Endothelial cell of umbilical vein (primary cell): ENCODE measurements around the gene APRT. TPM values are rescaled to one million over a fixed set of nuclear protein-coding genes. Genes with fewer than 3 reads are reported as not detected.

Experiments used
- BruUV-seq: library from RNA; stranded (reverse); fragments of 400-500 nt; replicated peaks from 2 replicates; lab custom pipeline; 2021; lab: Mats Ljungman, UMichigan
- CTCF ChIA-PET: fragments of 300-600, 350-600 bp; sonication (Branson Sonifier 250); formaldehyde crosslinking; loops from one replicate; lab custom pipeline; 2021; ENCODE audit warnings: antibody characterized with exemption, inconsistent platforms; lab: Charles Lee
- POLR2A ChIA-PET: fragments of 300-600, 350-600 bp; sonication (Branson Sonifier 250); formaldehyde crosslinking; loops from one replicate; lab custom pipeline; 2021; ENCODE audit warnings: antibody characterized with exemption, inconsistent platforms; lab: Charles Lee
- DNase-seq: peaks from one replicate; pipeline ENCODE4 v3.0.0-alpha.2; 2011; ENCODE audit warnings: low read depth, low spot score
- FAIRE-seq: peaks from 2 replicates; lab custom pipeline; 2011; peaks lifted over from hg19 to GRCh38; lab: Jason Lieb, UNC
- H2AFZ ChIP-seq: 2 replicates; pipeline ENCODE4 v1.6.0; 2012; ENCODE audit warnings: low read depth, low read length, control low read depth, inconsistent platforms
- H3K27ac ChIP-seq: 2 replicates; pipeline ENCODE4 v1.5.1; 2011; ENCODE audit warnings: low read depth, mild to moderate bottlenecking, control low read depth, low read length, moderate library complexity; ENCODE audit not compliant: insufficient read depth
- H3K27me3 ChIP-seq, 2 experiments: 2 replicates each; pipeline versions ENCODE4 v1.6.0 to v1.6.1; 2011; ENCODE audit warnings: low read length in 2 of 2, mixed read lengths in 1 of 2; ENCODE audit not compliant: control insufficient read depth in 2 of 2, insufficient read depth in 2 of 2
- H3K36me3 ChIP-seq, 2 experiments: 2 replicates in 1 of 2; 3 replicates in 1 of 2; pipeline ENCODE4 v1.5.1; 2011; ENCODE audit warnings: low read length in 2 of 2, mild to moderate bottlenecking in 1 of 2, moderate library complexity in 1 of 2; ENCODE audit not compliant: control insufficient read depth in 2 of 2, insufficient read depth in 2 of 2; ENCODE audit errors: extremely low read depth in 1 of 2
- H3K4me1 ChIP-seq: 3 replicates; pipeline ENCODE4 v1.5.1; 2011; ENCODE audit warnings: mild to moderate bottlenecking, low read length; ENCODE audit not compliant: control insufficient read depth, insufficient read depth; ENCODE audit errors: extremely low read depth
- H3K4me2 ChIP-seq: 2 replicates; pipeline ENCODE4 v1.6.1; 2011; ENCODE audit warnings: low read length, control low read depth, mixed read lengths; ENCODE audit not compliant: insufficient read depth
- H3K4me3 ChIP-seq, 3 experiments: fragments of 200-600 bp in 1 of 3; sonication (generic), shearing (Covaris generic) in 1 of 3; replicated peaks in 1 of 3; 2 replicates each; pipeline ENCODE4 v1.5.1; 2011 to 2016; ENCODE audit warnings: control low read depth in 3 of 3, low read length in 3 of 3, mild to moderate bottlenecking in 2 of 3, inconsistent platforms in 1 of 3, low read depth in 1 of 3, moderate library complexity in 1 of 3; ENCODE audit not compliant: insufficient read depth in 1 of 3
- H3K79me2 ChIP-seq: 2 replicates; pipeline ENCODE4 v1.6.0; 2012; ENCODE audit warnings: low read length, inconsistent platforms; ENCODE audit not compliant: control insufficient read depth, insufficient read depth
- H3K9ac ChIP-seq: replicated peaks from 2 replicates; pipeline ENCODE3; 2011; ENCODE audit warnings: low read length, control low read depth; ENCODE audit not compliant: insufficient read depth; ENCODE audit errors: extremely low read depth
- H3K9me1 ChIP-seq: replicated peaks from 3 replicates; pipeline ENCODE4 v1.6.0; 2011; ENCODE audit warnings: mild to moderate bottlenecking, low read length; ENCODE audit not compliant: control insufficient read depth, insufficient read depth; ENCODE audit errors: extremely low read depth
- H3K9me3 ChIP-seq: replicated peaks from 2 replicates; pipeline ENCODE4 v1.5.1; 2012; ENCODE audit warnings: low read length, inconsistent platforms; ENCODE audit not compliant: control insufficient read depth, insufficient read depth
- H4K20me1 ChIP-seq: replicated peaks from 2 replicates; pipeline ENCODE3; 2011; ENCODE audit warnings: mild to moderate bottlenecking, low read length; ENCODE audit not compliant: control insufficient read depth, insufficient read depth; ENCODE audit errors: extremely low read depth
- JUN ChIP-seq: IDR thresholded peaks from 2 replicates; pipeline ENCODE4 v1.6.1; 2011; ENCODE audit warnings: borderline replicate concordance, low read depth; ENCODE audit not compliant: insufficient read length, insufficient read depth
- dilution Hi-C: fragments of 300-500 bp; cut with MboI; formaldehyde crosslinking; loops from one replicate; pipeline ENCODE4 v1.15.0; 2019; ENCODE audit warnings: low sequenced_read_pairs; ENCODE audit not compliant: extremely low pct_ligation_motif_present
- intact Hi-C: fragments of 100-400 bp; cut with micrococcal nuclease; formaldehyde crosslinking; loops from one replicate; pipeline ENCODE4 v1.10.0; 2022
- polyA plus RNA-seq, 4 experiments: library from polyadenylated mRNA; depleted of rRNA in 3 of 4; stranded (reverse) in 3 of 4; unstranded in 1 of 4; fragments of >200 nt; gene quantifications; 2 replicates each; pipeline versions ENCODE4 v1.2.1 to v1.2.3, GENCODE V29; 2011 to 2012; ENCODE audit warnings: missing spikeins in 1 of 4
- total RNA-seq: library from RNA; stranded (reverse); gene quantifications from 2 replicates; pipeline ENCODE4 v1.2.3, GENCODE V29; 2021

The APRT gene
- total and polyA plus RNA-seq, 2 donors (not counting 3 experiments of a cell fraction or from before 2014, with no cell fraction given): 143 to 152 TPM

GRCh38 chr16:88759976-88760350 is 51.8 kb downstream of the APRT start:
- no peak overlapping the region for H3K4me3 ChIP-seq
- peaks cover 0 to 12% of the 10 kb centered on the region in 2 experiments for H3K36me3 ChIP-seq
- dilution Hi-C loops: no loop called here
- no peak for DNase-seq
- H3K27ac ChIP-seq: no peak overlapping the region
- POLR2A ChIA-PET: no interaction called here
- no peak for TF ChIP-seq JUN
- H3K79me2 ChIP-seq: peaks cover 90% of the 10 kb centered on the region
- no TSS peak for BruUV-seq
- no peak overlapping the region for H3K4me2 ChIP-seq
- no peaks in the 10 kb centered on the region for H3K9me3 ChIP-seq
- no peaks in the 10 kb centered on the region for H3K27me3 ChIP-seq
- CTCF ChIA-PET: interaction anchor here (1.3 to 3.6 kb wide), 4 partner anchors 9 to 24 kb away, joined by 3 to 15 read pairs (median 8); partner anchors contain the start of gene PIEZO1
- FAIRE-seq: no peak
- intact Hi-C loops: no loop called here
- H4K20me1 ChIP-seq: no peaks in the 10 kb centered on the region
- no peak overlapping the region for H3K9ac ChIP-seq
- no peaks in the 10 kb centered on the region for H3K9me1 ChIP-seq
- H2AFZ ChIP-seq: no peak overlapping the region
- peaks cover 9% of the 10 kb centered on the region for H3K4me1 ChIP-seq

Other genes with a start within 250 kb of the APRT start
- 52.8 and 59.6 TPM in 2 replicates for gene ZC3H18, start 241.5 kb downstream of the APRT start, total RNA-seq
- 12.1 and 12.7 TPM in 2 replicates for gene ZC3H18, start 241.5 kb downstream of the APRT start, polyA plus RNA-seq
- not detected in 2 replicates for gene IL17C, start 173.4 kb downstream of the APRT start, total RNA-seq
- gene IL17C, start 173.4 kb downstream of the APRT start, polyA plus RNA-seq: 0.14 and 0.17 TPM in 2 replicates
- 37.0 and 45.8 TPM in 2 replicates for gene CYBA, start 160.9 kb downstream of the APRT start, total RNA-seq
- gene CYBA, start 160.9 kb downstream of the APRT start, polyA plus RNA-seq: 77.3 and 100 TPM in 2 replicates
- 117 and 142 TPM in 2 replicates for gene MVD, start 148.8 kb downstream of the APRT start, total RNA-seq
- gene MVD, start 148.8 kb downstream of the APRT start, polyA plus RNA-seq: 60.3 and 64.4 TPM in 2 replicates
- 0.18 and 0.31 TPM in 2 replicates for gene SNAI3, start 125.4 kb downstream of the APRT start, total RNA-seq
- gene SNAI3, start 125.4 kb downstream of the APRT start, polyA plus RNA-seq: 0.30 and 0.38 TPM in 2 replicates
- gene RNF166, start 105.5 kb downstream of the APRT start, total RNA-seq: 38.8 and 41.8 TPM in 2 replicates
- gene RNF166, start 105.5 kb downstream of the APRT start, polyA plus RNA-seq: 27.6 and 34.0 TPM in 2 replicates
- 33.7 and 37.5 TPM in 2 replicates for gene CTU2, start 105.4 kb downstream of the APRT start, total RNA-seq
- 26.1 and 30.8 TPM in 2 replicates for gene CTU2, start 105.4 kb downstream of the APRT start, polyA plus RNA-seq
- 306 and 322 TPM in 2 replicates for gene PIEZO1, start 26.7 kb downstream of the APRT start, total RNA-seq
- gene PIEZO1, start 26.7 kb downstream of the APRT start, polyA plus RNA-seq: 298 and 393 TPM in 2 replicates
- 26.5 and 30.6 TPM in 2 replicates for gene CDT1, start 8.1 kb downstream of the APRT start, total RNA-seq
- gene CDT1, start 8.1 kb downstream of the APRT start, polyA plus RNA-seq: 15.6 and 19.3 TPM in 2 replicates
- gene GALNS, start 45.0 kb upstream of the APRT start, total RNA-seq: 32.5 and 40.2 TPM in 2 replicates
- gene GALNS, start 45.0 kb upstream of the APRT start, polyA plus RNA-seq: 21.8 and 23.2 TPM in 2 replicates
- gene TRAPPC2L, start 45.2 kb upstream of the APRT start, total RNA-seq: 61.9 and 80.0 TPM in 2 replicates
- 131 and 151 TPM in 2 replicates for gene TRAPPC2L, start 45.2 kb upstream of the APRT start, polyA plus RNA-seq
- not detected in 2 replicates for gene PABPN1L, start 54.7 kb upstream of the APRT start, total RNA-seq
- not detected in 2 replicates for gene PABPN1L, start 54.7 kb upstream of the APRT start, polyA plus RNA-seq
- gene CBFA2T3, start 165.3 kb upstream of the APRT start, total RNA-seq: not detected in 2 replicates
- gene CBFA2T3, start 165.3 kb upstream of the APRT start, polyA plus RNA-seq: not detected in 2 replicates